Calu3 (cell line): ENCODE data around the gene ZNF768. TPM values are rescaled to one million over a fixed set of nuclear protein-coding genes. Genes with fewer than 3 reads are reported as not detected.
A peak's percentile ranks its signal among the peaks of the same experiment; 100 is the strongest.

ENCODE experiments used
- BruUV-seq: library from RNA; stranded (reverse); fragments of 400-500 nt; replicated peaks from 2 replicates; lab custom pipeline; 2021; lab: Mats Ljungman, UMichigan
- CTCF ChIA-PET: fragments of 300-600 bp; sonication (Branson Sonifier 250); formaldehyde crosslinking; loops from one replicate; lab custom pipeline; 2022; ENCODE audit warnings: antibody characterized with exemption; lab: Charles Lee
- DNase-seq: peaks from one replicate; pipeline ENCODE4 v3.0.0; 2022
- H3K27ac Mint-ChIP-seq: one replicate; pipeline ENCODE4 v1.8.0; 2022; ENCODE audit warnings: mixed read lengths; ENCODE audit not compliant: unreplicated experiment
- H3K27me3 Mint-ChIP-seq: one replicate; pipeline ENCODE4 v1.8.0; 2022; ENCODE audit warnings: mixed read lengths; ENCODE audit not compliant: unreplicated experiment
- H3K36me3 Mint-ChIP-seq: one replicate; pipeline ENCODE4 v1.8.0; 2022; ENCODE audit warnings: mild to moderate bottlenecking, moderate library complexity, mixed read lengths; ENCODE audit not compliant: insufficient read depth, unreplicated experiment
- H3K4me1 Mint-ChIP-seq: one replicate; pipeline ENCODE4 v1.8.0; 2022; ENCODE audit warnings: mild to moderate bottlenecking, low read depth, mixed read lengths; ENCODE audit not compliant: unreplicated experiment
- H3K4me3 Mint-ChIP-seq: one replicate; pipeline ENCODE4 v1.8.0; 2022; ENCODE audit warnings: mild to moderate bottlenecking, low read depth, moderate library complexity, mixed read lengths; ENCODE audit not compliant: unreplicated experiment
- H3K9me3 Mint-ChIP-seq: one replicate; pipeline ENCODE4 v1.8.0; 2022; ENCODE audit warnings: low read depth, mixed read lengths; ENCODE audit not compliant: unreplicated experiment
- CTCF ChIP-seq: fragments of 200-600 bp; IDR thresholded peaks from one replicate; pipeline ENCODE4 v1.8.0; 2022; ENCODE audit warnings: antibody characterized with exemption; ENCODE audit not compliant: unreplicated experiment
- intact Hi-C: fragments of 100-400 bp; cut with micrococcal nuclease; formaldehyde crosslinking; loops from one replicate; pipeline ENCODE4 v1.10.0; 2022; ENCODE audit not compliant: unreplicated experiment
- total RNA-seq: library from RNA; stranded (reverse); gene quantifications from 2 replicates; pipeline ENCODE4 v1.2.3, GENCODE V29; 2022

The ZNF768 gene
- total RNA-seq, 1 experiment from 2014 or later = 40.8 TPM

- H3K4me3 Mint-ChIP-seq = peak overlapping the region; percentile 84
- no peak for TF ChIP-seq CTCF
- intact Hi-C loops = loop anchor here (1.0 to 5.0 kb wide), 2 partner anchors 13 to 56 kb away; partner anchors contain the start of gene ZNF764
- H3K4me1 Mint-ChIP-seq = peaks cover 44% of the 10 kb centered on the region
- CTCF ChIA-PET = interaction anchor here (0.5 to 2.6 kb wide), 6 partner anchors 9 to 141 kb away, joined by 3 to 12 read pairs (median 4); partner anchors contain the start of gene DCTPP1
- peak overlapping the region; percentile 93 for H3K27ac Mint-ChIP-seq
- H3K9me3 Mint-ChIP-seq = no peaks in the 10 kb centered on the region
- H3K36me3 Mint-ChIP-seq = peaks cover 29% of the 10 kb centered on the region
- H3K27me3 Mint-ChIP-seq = peaks cover 9% of the 10 kb centered on the region
- DNase-seq = no peak
- no TSS peak for BruUV-seq
These were observed 44.5 kb upstream of the ZNF768 start for GRCh38 chr16:30570636-30571444.

GRCh38 chr16:30569746-30570635 is 43.6 kb upstream of the ZNF768 start:
- Mint-ChIP-seq H3K36me3 (peaks cover 28% of the 10 kb centered on the region), H3K4me3 (peak overlapping the region; percentile 84), H3K4me1 (peaks cover 40% of the 10 kb centered on the region), H3K27ac (peak overlapping the region; percentile 93), H3K27me3 (peaks cover 11% of the 10 kb centered on the region), H3K9me3 (no peaks in the 10 kb centered on the region)
- intact Hi-C loops = loop anchor here (5.0 kb wide), 1 partner anchor 57 kb away; no protein-coding TSS in a partner anchor
- no peak for DNase-seq
- CTCF ChIA-PET = interaction anchor here (1.3 to 2.6 kb wide), 3 partner anchors 9 to 140 kb away, joined by 4 to 12 read pairs (median 12); partner anchors contain the start of gene DCTPP1
- TSS peak; percentile 27 for BruUV-seq
- no peak for TF ChIP-seq CTCF

- peaks cover 33% of the 10 kb centered on the region for H3K4me1 Mint-ChIP-seq
- peaks cover 11% of the 10 kb centered on the region for H3K27me3 Mint-ChIP-seq
- no peaks in the 10 kb centered on the region for H3K9me3 Mint-ChIP-seq
- intact Hi-C loops = no loop called here
- H3K36me3 Mint-ChIP-seq = peaks cover 28% of the 10 kb centered on the region
- TF ChIP-seq CTCF = no peak
- no peak overlapping the region for H3K27ac Mint-ChIP-seq
- CTCF ChIA-PET = no interaction called here
- H3K4me3 Mint-ChIP-seq = no peak overlapping the region
- DNase-seq = no peak
- BruUV-seq = no TSS peak
These were observed 42.9 kb upstream of the ZNF768 start for GRCh38 chr16:30569281-30569680.

- no peak for DNase-seq
- intact Hi-C loops = no loop called here
- H3K27me3 Mint-ChIP-seq = peaks cover 11% of the 10 kb centered on the region
- no peak overlapping the region for H3K4me3 Mint-ChIP-seq
- CTCF ChIA-PET = interaction anchor here (0.7 kb wide), 1 partner anchor 70 kb away, joined by 7 read pairs; no protein-coding TSS in a partner anchor
- no peaks in the 10 kb centered on the region for H3K9me3 Mint-ChIP-seq
- no peak for TF ChIP-seq CTCF
- H3K4me1 Mint-ChIP-seq = peaks cover 27% of the 10 kb centered on the region
- no TSS peak for BruUV-seq
- no peak overlapping the region for H3K27ac Mint-ChIP-seq
- H3K36me3 Mint-ChIP-seq = peaks cover 24% of the 10 kb centered on the region
These were observed 41.7 kb upstream of the ZNF768 start for GRCh38 chr16:30567991-30568638.
